Ecto neural progenitor cell (in vitro differentiated cells): Measurements from ENCODE around the gene NSMCE4A.
"Not testable (repeated sequence)": the region's sequence is repeated elsewhere in the genome, so short reads cannot be mapped to it uniquely, and the experiment has no call there.

Source experiments
- DNase-seq: peaks from one replicate; pipeline ENCODE4 v3.0.0-alpha.2; 2018; ENCODE audit warnings: low spot score

The NSMCE4A gene

DNA sequence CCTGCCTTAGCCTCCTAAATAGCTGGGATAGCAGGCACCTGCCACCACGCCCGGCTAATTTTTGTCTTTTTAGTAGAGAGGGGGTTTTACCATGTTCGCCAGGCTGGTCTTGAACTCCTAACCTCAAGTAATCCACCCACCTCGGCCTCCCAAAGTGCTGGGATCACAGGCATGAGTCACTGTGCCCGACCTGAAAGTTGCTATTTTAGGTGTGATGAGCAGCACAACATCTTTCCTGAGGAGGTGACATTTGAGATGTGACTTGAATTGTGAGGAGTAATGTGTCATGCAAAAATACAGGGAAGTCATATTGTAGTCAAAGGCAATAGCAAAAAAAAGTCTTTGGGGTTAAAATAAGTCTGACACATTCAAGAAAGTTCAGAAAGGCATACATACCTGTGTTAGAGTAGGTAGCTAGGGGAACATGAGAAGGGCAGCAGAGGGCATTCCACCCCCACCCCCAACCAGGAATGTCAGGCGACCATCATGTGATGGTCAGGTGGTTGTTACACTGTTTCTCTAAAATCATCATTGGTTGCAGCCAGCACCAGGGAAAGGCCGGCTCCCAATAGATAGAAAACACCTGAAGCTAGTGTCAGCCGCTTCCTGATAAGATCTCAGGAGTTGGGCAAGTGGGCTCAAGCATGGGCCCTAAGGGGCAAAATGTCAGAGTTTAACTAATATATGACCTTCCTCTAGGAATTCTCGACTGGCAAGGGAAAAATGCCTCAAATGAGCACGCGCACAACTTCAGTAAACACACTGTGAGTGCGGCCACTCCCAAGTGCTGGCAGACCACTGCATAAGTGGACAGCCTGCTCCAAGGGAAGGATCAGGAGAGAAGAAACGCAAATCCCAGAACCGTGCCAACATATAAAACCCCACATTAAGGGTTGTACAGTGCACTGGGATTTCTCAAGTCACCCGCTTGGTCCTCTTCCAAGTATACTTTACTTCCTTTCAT lies 13.6 kb upstream of the NSMCE4A start, which contains the start of gene TACC2:
Gene TACC2, plus strand, starts transcription at position 803 of the 964 bp plus-strand sequence. CDS start 32,819 bp downstream, outside the sequence.
- no peak for DNase-seq

GRCh38 chr10:121984463-121984862 lies 9.4 kb upstream of the NSMCE4A start:
- no peak for DNase-seq

DNA sequence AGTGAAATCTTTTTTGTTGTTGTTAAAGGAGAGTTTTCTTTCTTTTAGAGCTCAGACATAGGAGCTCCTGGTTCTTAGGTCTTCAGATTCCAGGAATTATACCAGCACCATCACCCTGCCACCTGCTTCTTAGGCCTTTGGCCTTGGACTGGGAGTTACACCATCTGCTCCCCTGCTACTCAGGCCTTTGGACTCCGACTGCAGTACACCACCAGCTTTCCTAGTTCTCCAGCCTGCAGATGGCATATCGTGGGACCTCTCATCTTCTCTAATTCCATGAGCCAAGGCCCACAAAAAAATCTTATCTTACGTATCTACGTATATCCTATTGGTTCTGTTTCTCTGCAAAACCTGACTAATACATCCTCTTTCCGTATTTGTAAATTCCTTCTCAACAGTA lies 8.8 kb upstream of the NSMCE4A start:
- no peak for DNase-seq

GRCh38 chr10:121981346-121981745 lies 6.3 kb upstream of the NSMCE4A start:
- no peak for DNase-seq

- no peak for DNase-seq
Observed at GRCh38 chr10:121978511-121978910, 3.5 kb upstream of the NSMCE4A start.

- no peak for DNase-seq
Observed at GRCh38 chr10:121976607-121977006, 1.6 kb upstream of the NSMCE4A start.

DNA sequence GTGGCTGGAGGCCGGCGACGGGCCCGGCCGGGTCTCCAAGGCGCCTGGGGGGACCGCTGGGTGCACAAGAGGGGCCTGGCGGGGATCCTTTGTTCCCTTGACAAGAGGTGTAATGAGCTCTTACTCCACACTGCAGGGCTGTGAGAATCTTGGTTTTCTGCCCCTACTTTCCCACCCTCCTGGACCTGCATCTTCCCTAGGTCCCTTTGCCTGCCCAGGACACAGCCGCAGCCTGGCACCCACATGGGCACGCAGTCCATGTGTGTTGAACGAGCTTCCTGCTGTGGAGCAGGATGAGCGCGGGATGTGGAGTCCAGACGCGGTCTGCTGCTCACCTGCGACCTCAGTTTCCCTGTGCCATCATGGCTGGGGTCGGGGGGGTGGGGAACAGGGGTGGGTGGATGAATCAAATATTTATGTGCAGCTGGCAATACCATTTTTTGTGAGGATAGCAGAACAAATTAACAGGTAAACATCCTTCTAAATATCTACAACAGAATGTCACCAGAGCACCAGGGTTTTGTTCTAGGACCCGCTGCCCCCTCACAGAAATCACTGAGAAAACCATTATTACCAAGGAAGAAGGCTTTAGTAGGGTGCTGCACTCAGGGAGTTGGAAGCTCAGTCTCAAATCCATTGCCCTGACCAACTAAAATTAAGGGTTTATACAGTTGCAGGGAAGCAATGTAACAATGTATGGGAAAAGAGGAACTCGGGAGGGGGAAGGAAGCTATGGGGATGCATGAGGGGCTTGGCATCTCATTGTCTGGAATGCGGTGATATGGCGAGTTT lies 474 bp upstream of the NSMCE4A start:
- no peak for DNase-seq

DNA sequence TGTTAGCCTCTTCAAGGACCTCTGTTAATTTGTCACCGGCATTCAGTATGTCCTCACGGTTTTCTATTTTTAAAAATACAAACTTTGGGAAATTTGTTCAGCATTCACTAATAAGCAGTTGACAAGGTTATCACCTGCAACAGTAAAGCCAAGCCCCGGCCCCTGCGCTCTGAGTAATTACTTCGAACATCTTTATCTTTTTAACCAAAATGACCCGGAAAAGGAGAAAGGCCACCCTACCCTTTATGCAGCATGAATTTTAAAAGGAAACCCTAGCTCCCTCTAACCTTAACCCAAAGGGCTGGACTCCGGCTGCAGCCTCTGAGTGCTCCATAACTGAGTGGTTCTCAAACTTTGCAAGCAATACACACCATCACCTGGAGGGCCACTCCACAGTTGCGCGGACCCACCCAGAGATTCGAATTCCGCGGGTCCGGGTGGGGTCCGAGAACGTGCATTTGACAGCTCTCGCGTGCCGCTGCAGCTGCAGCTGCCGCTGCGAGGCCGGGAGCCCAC lies 940 bp downstream of the NSMCE4A start:
- no peak for DNase-seq

DNA sequence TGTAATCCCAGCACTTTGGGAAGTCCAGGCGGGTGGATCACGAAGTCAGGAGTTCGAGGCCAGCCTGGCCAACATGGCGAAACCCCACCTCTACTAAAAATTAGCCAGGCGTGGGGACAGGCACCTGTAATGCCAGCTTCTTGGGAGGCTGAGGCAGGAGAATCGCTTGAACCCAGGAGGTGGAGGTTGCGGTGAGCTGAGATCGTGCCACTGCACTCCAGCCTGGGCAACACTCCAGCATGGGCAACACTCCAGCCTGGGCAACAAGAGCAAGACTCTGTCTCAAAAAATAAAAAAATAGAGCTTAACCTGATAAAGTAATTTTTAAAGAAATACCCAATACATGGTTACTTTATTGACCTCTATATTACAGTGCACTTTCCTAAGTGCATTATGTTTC lies 5.9 kb downstream of the NSMCE4A start:
- DNase-seq, result not testable (repeated sequence)

- no peak for DNase-seq
Observed at GRCh38 chr10:121965996-121966395, 9.0 kb downstream of the NSMCE4A start.

DNA sequence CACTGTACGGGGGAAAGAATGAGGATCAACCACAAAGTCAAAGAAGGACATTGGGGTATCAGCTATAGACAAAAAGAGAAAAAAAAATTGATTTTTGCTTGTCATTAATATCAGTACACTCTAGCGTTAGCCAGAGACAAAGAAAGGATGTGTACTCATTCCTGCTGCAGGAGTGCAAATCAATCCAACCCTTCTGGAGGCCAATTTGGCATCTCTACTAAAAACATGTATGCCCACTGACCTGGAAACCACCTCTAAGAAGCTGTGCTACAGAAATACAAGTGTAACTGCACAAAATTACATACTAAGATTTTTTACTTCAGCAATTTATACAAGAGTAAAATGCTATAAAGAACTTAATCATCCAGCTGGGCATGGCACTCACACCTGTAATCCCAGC lies 13.6 kb downstream of the NSMCE4A start:
- DNase-seq, result no peak

GRCh38 chr10:121959671-121960070 lies 15.3 kb downstream of the NSMCE4A start:
- DNase-seq, result no peak

DNA sequence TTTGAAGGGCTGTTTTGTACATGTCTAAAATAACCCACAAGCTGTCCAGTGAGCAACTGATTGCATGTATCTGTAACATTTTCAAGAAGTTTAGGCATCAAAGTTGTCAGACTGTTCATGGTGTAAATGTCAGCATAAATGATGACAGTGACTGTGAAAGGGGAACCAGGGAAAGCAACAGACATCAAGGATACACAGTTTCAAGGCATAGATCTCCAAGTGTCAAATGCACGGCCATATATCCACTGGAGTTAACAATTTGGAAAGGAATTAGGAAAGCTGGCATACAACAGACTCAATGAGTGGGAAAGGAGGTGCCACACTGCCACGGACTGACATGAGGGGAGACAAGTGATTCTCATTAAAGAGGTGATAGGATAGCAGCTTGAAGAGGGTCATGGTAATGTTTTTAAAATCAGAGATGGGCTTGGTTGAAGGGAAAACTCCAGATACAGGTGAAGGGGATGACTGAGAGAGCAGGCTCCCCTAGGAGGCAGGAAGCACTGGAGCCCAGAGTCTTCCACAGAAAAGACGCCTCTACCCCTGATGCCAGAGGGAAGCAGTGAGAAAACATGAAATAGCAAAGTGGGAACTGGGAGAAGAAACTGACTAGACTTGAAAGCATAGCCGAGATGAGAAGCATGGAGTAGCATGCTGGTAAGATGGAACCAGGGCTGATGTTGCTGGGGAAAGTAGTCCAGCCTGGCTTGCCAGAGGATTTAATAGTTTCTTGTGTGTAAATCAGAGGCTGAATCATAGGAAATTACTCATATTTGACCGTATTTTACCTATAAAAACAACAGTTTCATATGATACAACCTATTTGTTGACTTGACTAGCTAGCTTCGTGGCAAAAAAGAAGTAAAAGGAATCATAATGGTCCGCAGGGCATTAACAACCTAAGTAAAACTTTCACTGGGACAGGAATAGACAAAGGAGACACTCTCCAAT lies 18.6 kb downstream of the NSMCE4A start:
- DNase-seq, result no peak

DNA sequence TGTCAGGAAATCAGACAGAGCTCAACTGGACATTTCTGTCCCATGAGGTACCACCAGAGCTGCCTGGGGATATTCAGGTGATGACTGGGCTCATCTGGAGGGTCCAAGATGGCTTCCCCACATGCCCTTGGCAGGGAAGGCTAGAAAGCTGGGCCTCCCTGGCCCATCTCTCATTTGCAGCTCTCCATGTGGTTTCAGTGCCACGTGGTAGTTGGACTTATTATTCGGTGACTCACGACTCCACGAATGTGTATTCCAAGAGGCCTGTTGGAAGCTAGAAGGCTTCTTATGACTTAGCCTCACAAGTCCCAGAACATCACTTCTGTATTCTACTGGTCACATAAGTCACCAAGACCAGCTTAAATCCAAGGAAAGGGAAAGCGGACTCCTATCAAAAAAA lies 22.8 kb downstream of the NSMCE4A start:
- DNase-seq, result no peak

DNA sequence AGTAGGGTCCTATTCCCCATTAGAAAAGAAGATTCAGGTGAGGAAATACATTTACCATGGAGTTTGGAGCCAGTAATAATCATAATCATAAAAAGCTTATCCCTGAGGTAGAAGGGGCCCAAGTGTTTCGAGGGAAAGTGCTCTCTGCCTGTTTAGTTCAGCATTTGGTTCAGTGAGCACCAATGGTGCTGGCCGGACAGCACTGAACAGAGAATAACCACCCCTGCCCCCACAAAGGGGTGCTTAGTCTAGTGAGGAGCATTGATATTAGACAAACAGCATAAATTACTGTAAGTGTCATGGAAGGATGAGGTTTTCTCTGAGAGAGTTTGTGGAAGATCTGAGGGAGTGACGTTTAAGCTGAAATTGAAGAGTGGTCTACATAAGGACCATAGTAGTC lies 25.6 kb downstream of the NSMCE4A start:
- DNase-seq, result no peak

GRCh38 chr10:121949049-121949448 lies 26.0 kb downstream of the NSMCE4A start:
- no peak for DNase-seq

- DNase-seq, result no peak
Observed at GRCh38 chr10:121947343-121948330, 27.4 kb downstream of the NSMCE4A start.

DNA sequence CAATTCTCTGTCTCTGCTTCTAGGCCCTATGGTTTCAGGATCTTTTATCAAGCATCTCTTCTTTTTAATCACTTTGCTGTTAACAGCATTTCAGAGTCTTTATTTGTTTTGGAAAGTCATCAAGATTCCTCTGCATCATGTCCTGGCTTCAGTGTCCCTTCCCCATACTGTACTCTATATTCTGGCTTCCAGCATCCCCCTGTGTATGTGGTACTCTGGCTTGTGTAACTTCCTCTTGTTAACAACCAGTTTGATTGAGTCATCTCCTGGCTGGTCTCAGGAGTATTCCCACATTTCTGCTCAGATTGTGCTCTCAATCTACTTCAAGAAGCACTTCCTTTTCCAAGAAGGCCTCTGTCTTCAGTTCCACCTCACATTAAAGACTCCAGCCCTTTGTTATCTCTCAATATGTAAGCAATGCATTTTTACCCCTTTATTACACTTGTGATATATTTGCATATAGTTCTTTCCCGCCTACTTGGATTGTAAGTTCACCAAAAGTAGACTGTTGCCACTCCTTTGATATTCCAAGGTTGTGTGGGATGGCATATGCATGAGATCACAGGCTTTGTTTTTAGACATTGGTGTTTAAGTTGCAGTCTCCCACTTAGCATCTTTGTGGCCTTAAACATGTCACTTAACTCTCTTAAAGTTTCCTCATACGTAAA lies 32.1 kb downstream of the NSMCE4A start:
- no peak for DNase-seq

DNA sequence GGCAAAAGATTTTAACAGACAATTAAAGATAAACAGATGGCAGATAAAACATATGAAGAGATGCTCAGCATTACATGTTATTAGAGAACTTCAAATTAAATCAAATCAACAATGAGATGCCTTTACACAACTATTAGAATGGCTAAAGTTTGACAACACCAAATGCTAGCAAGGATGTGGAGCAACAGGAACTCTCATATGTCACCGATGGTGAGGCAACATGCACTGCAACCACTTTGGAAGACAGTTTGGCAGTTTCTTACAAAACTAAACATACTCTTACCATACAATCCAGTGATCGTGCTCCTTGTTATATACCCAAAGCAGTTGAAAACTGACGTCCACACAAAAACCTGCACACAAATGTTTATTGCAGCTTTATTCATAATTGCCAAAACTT lies 33.5 kb downstream of the NSMCE4A start:
- no peak for DNase-seq

DNA sequence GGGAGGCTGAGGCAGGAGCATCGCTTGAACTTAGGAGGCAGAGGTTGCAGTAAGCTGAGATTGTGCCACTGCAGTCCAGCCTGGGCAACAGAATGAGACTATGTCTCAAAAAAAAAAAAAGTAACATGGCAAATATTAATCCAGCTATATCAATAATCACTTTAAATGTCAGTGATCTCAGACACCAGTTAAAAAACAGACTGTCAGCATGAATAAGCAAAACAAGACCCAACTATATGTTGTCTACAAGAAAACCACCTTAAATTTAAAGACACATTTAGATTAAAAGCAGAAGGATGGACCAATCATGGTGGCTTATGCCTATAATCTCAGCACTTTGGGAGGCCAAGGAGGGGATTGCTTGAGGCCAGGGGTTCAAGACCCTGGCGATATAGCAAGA lies 38.7 kb downstream of the NSMCE4A start:
- DNase-seq, result no peak
